A673 (cell line): ENCODE data around the gene UNC45A.

Source experiments
- EZH2 ChIP-seq: fragments of 200-600 bp; sonication (generic); IDR thresholded peaks from 2 replicates; pipeline ENCODE4 v1.6.1; 2017; ENCODE audit warnings: borderline replicate concordance, low read depth, mild to moderate bottlenecking, mixed read lengths, antibody characterized with exemption, low read length; ENCODE audit not compliant: poor library complexity, severe bottlenecking
- TF ChIP-seq, protein P1 (sequence below): fragments of 300-800, 200-600 bp; sonication (generic); conservative IDR thresholded peaks from 2 replicates; pipeline ENCODE4 v1.5.1; 2017; ENCODE audit warnings: low read depth, mild to moderate bottlenecking, antibody characterized with exemption, low read length, moderate library complexity, mixed read lengths

DNA sequence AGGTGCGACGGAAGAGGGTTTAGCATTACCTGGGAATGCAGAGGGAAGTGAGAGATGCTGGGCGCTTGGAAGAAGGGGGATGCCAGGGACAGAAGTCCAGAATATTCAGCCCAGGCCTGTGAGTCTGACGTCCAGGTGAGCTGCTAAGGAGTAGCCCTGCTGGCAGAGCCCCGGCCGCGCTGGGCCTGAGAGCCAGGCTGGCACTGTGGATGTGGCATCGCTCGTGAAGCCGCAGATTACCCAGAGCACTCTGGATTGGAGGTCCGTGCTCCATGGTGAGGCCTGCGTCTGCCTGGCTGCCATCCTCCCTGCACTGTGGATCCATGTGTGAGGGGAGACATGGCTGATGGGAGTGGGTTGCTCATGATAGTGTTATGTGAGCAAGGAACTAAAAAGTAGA, 17.5 kb upstream of the UNC45A start:
- TF ChIP-seq, protein P1, sequence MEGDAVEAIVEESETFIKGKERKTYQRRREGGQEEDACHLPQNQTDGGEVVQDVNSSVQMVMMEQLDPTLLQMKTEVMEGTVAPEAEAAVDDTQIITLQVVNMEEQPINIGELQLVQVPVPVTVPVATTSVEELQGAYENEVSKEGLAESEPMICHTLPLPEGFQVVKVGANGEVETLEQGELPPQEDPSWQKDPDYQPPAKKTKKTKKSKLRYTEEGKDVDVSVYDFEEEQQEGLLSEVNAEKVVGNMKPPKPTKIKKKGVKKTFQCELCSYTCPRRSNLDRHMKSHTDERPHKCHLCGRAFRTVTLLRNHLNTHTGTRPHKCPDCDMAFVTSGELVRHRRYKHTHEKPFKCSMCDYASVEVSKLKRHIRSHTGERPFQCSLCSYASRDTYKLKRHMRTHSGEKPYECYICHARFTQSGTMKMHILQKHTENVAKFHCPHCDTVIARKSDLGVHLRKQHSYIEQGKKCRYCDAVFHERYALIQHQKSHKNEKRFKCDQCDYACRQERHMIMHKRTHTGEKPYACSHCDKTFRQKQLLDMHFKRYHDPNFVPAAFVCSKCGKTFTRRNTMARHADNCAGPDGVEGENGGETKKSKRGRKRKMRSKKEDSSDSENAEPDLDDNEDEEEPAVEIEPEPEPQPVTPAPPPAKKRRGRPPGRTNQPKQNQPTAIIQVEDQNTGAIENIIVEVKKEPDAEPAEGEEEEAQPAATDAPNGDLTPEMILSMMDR = no peak
- TF ChIP-seq EZH2 = no peak
